ENCODE results near the gene FAM20B.

DNA sequence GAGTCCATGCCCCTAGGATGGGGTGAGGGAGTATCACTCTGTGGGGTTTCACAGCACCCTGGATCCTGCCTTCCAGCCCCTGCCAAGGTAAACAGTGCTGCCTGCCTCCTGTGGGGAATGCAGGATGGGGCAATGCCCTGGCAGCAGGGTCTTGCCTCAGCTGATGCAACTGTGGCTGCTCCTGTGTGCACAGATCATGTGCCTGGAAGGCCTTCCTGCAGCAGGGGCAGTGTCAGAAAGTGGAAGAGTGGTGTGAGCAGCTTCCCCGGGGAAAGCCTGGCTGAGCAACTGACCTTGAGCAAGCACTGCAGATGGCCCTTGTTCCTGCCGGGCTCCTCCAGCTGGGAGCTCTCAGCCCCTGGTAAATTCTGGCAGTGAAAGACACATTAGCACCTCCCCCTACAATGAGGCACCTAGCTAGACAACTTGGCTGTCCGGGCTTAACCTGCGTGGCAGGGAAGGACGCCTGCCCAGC, 66.0 kb downstream of the FAM20B start:
- TF ChIP-seq, protein P1, sequence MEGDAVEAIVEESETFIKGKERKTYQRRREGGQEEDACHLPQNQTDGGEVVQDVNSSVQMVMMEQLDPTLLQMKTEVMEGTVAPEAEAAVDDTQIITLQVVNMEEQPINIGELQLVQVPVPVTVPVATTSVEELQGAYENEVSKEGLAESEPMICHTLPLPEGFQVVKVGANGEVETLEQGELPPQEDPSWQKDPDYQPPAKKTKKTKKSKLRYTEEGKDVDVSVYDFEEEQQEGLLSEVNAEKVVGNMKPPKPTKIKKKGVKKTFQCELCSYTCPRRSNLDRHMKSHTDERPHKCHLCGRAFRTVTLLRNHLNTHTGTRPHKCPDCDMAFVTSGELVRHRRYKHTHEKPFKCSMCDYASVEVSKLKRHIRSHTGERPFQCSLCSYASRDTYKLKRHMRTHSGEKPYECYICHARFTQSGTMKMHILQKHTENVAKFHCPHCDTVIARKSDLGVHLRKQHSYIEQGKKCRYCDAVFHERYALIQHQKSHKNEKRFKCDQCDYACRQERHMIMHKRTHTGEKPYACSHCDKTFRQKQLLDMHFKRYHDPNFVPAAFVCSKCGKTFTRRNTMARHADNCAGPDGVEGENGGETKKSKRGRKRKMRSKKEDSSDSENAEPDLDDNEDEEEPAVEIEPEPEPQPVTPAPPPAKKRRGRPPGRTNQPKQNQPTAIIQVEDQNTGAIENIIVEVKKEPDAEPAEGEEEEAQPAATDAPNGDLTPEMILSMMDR (IDR thresholded peaks at IDR 0.05): no peak
- TF ChIP-seq EP300 (IDR thresholded peaks at IDR 0.05): no peak

Data from sigmoid colon (tissue), 4 donors.